HG03095 (cell line): ENCODE measurements around the gene UPK3A.
"Not testable (repeated sequence)": the region's sequence is repeated elsewhere in the genome, so short reads cannot be mapped to it uniquely, and the experiment has no call there.

ENCODE experiments used
- ATAC-seq: cut with Tn5 transposase; IDR thresholded peaks from one replicate; pipeline ENCODE4 v1.9.1; 2021; ENCODE audit warnings: moderate library complexity; ENCODE audit not compliant: unreplicated experiment

UPK3A gene

DNA sequence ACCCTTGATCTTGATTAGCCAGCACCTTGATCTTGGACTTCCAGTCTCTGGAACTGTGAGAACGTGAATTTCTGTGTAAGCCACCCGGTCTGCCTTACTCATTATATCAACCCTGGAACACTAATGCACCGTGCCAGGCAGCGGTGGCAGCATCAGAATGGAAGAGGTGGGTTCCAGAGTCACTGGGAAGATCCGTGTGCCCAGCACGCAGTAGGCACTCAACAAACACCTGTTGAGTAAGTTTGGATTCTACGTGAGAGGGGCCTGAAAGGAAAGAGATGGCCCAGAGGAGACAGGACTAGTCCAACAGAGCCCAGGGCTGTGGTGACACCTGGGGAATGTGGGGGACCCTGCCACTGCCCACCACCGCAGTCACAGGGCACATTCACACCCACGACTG, 6.6 kb upstream of the UPK3A start:
- ATAC-seq: no peak

DNA sequence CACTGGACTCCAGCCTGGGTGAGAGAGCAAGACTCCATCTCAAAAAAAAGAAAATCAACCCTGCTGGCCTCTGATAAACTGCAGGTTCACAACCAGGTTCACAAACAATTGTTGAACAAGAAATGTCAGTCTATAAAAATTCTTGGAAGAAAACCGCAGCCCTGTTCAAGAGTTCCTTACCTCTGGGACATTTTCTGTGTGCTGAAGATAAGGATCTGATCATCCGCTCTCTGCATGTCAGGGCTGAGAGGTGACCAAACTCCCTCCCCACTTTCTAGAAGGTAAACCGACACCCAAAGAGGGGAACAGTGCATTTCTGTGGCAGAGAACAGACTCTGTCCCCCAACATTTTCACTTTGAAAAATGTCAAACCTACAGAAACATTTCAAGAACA, 4.2 kb upstream of the UPK3A start:
- ATAC-seq: no peak

DNA sequence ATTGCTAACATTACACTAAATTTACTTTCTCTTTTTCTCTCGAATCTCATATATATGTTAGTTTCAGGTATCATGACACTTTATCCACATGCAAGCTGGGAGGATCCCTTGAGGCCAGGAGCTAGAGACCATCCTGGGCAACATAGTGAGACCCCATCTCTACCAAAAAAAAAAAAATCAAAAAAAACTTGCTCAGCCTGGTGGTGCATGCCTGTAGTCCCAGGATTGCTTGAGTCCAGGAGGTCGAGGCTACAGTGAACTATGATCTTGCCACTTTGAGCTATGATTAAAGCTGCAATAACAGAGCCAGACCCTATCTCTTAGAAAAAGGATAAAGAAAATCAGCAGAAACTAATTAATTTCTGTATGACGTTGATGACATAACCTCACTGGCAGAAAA, 3.7 kb upstream of the UPK3A start:
- ATAC-seq: no peak

DNA sequence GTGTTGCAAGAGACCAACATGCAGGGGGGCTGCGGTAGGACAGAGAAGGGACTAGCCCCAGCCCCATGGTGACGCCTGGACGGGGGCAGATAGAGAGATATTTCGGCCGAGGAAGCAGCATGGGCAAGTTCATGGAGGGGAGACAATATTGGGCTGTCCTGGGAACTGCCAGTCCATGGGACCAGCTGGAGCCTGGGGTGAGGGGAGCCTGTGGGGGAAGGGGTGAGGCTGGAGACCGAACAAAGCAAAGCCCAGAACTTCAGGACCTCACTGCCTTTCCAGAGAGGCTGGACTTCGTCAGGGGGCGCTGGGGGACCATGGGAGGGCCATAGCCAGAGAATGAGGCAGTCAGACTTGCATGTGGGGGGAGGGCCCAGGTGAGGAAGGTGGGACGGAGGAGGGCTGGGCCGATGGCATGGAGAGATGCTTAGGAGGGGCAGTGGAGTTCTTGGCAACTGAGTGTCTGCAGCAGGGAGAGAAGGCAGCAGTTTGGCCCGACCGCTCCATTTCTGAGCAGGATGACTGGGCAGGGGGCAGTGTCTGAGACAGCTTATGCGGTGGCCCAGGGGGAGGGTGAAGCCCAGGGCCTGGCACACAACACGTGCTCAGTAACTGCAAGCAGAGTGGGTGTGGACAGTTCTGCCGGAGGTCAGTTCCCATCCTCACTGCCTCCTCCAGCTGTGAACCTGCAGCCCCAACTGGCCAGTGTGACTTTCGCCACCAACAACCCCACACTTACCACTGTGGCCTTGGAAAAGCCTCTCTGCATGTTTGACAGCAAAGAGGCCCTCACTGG, 712 bp downstream of the UPK3A start:
- ATAC-seq: no peak

DNA sequence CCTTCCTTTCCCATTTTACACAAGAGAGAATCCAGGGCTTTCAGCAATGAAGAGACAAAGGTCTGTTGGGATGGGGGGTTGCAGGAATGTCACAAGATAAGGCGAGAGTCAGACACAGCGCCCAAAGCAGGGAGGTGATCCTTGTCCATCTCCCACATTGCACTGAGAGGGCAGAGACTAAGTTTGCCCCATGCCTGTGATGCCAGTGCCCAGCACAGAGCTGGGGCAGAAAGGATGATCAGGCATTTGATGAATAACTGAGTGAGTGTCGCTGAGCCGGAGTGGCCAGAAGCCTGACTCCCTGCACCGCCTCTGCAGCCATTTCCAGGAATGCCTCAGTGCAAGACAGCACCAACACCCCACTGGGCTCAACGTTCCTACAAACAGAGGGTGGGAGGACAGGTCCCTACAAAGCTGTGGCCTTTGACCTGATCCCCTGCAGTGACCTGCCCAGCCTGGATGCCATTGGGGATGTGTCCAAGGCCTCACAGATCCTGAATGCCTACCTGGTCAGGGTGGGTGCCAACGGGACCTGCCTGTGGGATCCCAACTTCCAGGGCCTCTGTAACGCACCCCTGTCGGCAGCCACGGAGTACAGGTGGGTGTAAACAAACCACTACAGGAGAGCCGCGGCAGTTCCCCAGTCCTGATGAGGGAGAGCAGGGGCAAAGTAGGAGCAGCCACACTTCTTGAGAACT, 2.3 kb downstream of the UPK3A start:
- ATAC-seq: no peak

DNA sequence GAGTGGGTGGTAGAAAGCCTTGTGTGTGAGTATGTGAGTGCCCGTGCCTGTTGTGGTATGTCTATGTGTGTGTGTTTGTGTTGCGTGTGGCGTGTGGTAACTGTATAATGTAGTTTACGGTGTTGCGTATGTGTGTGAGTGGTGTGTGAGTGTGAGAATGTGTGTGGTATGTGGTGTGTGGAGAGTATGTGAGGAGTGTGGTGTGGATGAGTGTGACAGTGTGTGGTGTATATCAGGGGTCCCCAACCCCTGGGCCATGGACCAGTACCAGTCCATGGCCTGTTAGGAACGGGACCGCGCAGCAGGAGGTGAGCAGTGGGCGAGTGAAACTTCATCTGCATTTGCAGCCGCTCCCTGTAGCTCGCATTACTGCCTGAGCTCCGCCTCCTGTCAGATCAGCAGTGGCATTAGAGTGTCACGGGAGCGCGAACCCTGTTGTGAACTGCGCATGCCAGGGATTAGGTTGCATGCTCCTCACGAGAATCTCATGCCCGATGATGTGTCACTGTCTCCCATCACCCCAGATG, 5.7 kb downstream of the UPK3A start:
- no peak for ATAC-seq

DNA sequence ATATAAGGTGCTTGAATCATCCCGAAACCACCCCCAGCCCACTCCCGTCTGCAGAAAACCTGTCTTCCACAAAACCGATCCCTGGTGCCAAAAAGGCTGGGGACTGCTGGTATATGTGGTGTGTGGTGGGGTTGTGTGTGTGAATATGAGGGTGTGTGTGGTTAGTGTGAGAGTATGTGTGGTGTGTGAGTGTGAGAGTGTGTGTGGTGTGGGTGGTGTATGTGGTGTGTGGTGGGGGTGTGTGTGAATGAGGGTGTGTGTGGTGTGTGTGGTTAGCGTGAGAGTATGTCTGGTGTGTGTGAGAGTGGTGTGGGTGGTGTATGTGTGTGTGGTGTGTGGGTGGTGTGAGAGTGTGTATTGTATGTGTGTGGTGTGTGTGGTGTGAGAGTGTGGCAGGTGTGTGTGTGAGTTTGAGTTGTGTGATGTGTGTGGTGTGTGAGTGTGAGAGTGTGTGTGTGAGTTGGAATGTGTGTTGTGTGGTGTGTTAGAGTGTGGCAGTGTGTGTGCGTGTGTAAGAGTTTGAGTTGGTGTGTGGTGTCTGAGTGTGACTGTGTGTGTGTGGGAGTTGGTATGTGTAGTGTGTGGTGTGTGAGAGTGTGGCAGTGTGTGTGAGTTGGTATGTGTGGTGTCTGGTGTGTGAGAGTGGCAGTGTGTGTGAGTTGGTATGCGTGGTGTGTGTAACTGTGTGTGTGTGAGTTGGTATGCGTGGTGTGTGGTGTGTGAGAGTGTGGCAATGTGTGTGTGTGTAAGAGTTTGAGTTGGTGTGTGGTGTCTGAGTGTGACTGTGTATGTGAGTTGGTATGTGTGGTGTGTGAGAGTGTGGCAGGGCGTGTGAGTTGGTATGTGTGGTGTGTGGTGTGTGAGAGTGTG, 6.5 kb downstream of the UPK3A start:
- ATAC-seq: no peak

DNA sequence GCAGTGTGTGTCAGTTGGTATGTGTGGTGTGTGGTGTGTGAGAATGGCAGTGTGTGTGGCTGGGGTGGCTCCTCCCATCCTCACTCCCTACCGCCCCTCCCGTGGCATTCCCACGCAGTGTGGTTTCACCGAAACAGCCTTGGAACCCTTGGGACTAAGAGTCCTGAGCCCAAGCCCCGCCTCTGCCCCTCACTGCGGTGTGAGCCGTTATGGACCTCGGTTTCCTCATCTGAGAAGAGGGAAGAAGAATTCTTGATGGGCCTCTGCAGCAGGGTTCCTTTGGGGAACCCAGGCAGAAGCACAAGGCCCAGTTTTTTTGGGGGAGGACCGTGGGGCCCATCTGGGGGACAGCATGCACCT, 7.2 kb downstream of the UPK3A start:
- no peak for ATAC-seq

DNA sequence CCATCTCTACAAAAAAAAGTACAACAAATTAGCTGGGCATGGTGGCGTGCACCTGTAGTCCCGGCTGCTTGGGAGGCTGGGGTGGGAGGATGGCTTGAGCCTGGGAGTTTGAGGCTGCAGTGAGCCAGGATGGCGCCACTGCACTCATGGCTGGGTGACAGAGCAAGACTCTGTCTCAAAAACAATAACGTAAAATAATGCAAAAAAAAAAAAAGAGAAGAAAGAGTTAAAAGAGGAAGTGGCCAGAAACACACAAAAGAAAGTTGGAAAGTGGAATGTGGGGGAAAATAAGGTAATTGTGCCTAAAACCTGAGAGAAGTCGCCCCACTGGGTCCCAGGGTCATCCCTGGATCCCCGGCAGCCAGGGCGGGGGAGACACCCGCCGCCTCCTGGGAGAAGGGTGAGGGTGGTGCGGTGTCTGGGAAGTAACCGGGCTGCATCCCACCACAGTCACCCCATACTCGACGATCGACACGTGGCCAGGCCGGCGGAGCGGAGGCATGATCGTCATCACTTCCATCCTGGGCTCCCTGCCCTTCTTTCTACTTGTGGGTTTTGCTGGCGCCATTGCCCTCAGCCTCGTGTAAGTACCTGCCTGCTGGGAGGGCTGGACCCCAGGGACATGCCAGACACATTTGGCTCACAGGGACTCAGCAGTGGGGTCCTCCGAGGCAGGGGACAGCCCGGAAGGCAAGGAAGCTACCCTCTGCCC, 8.1 kb downstream of the UPK3A start:
- no peak for ATAC-seq

DNA sequence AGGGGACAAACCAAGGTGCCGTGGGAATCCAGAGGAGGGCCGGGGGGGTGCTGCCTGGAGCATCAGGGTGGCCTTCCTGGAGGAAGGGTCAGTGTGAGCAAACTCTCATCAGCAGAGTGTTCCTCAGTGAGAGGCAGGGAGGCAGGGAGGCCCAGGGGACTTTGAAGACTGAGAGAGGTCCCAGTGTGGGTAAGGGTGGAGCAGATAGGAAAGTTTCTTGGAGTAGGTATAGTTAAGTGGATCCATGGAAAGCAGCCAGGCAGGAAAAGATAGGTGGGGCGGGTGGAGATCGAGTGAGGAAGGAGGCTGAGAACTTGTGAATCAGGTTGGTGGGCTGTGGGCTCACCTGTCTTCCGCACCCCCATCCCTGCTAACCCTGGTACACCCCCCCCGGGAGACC, 9.3 kb downstream of the UPK3A start:
- ATAC-seq: no peak

DNA sequence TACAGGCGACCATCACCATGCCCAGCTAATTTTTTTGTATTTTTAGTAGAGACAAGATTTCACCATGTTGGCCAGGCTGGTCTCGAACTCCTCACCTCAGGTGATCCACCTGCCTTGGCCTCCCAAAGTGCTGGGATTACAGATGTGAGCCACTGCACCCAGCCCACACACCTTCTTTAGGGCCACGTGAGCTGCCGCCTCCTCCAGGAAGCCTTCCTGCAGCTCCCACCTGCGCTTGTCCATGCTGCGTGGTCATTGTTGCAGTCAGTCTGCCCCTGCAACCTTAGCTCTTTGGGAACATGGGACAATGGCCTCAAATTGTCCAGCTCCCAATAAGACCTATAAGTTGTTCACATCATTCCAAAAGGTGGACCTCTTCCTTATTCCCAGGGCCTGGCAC, 10.3 kb downstream of the UPK3A start:
- not testable (repeated sequence) for ATAC-seq

DNA sequence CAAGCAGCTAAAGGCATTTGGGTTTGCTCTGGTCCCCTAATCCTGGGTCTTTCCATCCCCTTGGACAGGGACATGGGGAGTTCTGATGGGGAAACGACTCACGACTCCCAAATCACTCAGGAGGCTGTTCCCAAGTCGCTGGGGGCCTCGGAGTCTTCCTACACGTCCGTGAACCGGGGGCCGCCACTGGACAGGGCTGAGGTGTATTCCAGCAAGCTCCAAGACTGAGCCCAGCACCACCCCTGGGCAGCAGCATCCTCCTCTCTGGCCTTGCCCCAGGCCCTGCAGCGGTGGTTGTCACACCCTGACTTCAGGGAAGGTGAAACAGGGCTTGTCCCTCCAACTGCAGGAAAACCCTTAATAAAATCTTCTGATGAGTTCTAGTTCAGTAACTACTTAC, 10.7 kb downstream of the UPK3A start:
- no peak for ATAC-seq

DNA sequence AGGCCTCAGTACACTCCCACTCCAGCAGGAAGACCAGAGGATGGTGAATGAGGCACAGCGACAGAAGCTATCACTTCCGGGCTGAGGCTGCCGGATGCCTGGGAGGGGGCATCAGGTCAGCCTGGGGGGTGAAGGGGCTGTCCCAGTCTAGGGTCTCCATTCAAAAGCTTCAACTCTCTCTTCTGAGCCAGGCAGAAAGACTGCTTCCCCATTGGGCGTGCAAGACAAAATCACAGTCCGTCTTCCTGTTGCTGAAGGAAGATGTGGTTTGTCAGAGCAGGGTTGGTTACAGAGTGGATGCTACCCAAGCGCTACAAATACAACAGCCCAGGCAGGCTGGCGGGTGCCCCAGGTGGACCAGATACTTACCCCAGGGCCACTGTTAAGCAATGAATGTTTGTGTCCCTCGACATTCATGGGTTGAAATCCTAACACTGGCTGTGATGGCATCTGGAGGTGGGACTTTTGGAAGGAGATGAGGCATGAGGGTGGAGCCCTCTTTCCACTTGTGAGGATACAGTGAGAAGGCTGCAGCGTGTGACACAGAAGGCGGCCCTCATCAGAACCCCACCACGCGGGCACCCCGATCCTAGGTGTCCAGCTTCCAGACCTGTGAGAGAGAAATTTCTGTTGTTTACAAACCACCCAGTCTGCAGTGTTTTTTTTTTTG, 12.0 kb downstream of the UPK3A start:
- ATAC-seq: no peak

DNA sequence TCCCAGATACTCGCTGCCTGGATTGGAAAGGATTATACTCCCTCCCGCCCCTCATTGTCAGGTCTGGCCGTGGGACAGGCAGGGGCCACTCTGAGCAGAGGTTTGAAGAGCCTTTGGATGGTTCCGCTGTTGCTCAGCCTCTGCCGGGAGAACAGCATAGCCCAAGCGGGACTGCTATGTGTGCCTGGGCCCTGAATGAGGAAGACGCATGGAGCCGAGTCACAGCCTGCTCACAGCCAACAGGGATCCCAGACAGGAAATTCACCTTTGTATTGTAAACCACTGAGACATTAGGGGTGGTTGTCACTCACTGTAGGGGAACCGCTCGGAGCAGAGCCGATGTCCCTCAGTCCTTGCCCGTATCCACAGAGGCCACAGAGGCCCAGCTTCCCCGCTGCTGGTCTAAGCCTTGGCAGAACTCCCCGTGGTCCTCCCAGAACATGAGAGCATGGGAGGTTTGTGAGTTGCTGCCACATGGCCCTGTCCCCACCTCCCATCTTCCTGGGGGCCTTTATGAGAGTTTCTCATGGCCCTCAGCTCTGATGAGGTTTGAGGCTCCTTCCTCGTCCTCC, 14.3 kb downstream of the UPK3A start:
- no peak for ATAC-seq

DNA sequence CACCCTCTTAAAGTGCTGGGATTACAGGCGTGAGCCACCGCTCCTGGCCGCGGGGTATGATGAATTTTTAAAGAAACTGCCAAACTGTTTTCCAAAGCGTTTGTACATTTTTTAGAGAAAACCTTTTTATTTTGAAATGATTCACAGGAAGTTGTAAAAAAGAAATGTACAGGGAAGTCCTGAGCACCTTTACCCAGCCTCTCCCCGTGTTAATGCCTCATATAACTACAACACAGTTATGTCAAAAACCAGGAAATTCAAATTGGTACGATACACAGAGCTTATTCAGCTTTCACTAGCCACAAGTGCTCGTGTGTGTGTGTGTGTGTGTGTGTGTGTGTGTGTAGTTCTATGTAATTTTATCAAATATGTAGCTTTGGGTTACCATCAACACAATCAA, 18.0 kb downstream of the UPK3A start:
- ATAC-seq: no peak

DNA sequence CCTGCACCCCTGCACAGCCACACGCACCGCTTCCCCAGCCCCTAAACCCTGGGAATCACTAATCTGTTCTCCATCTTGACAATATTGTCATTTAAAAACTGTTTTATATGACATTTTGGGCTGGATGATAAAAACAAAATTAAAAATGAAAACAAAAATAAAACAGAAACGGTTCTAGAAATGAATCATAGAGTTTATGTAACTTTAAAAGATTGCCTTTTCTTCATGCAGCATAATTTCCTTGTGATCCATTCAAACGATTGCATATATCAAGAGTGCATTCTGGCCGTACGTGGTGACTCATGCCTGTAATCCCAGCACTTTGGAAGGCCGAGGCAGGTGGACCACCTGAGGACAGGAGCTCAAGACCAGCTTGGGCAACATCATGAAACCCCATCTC, 18.4 kb downstream of the UPK3A start:
- ATAC-seq: no peak

DNA sequence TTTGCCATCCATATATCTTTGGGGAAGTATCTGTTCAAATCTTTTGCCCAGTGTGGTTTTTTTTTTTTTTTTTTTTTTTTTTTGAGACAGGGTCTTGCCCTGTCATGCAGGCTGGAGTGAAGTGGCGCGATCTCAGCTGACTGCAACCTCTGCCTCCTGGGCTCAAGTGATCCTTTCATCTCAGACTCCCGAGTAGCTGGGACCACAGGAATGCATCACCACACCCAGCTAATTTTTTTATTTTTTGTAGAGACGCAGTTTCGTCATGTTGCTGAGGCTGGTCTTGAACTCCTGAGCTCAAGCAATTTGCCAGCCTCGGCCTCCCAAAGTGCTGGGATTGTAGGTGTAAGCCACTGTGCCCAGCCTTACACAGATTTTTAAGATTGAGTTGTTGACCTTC, 20.2 kb downstream of the UPK3A start:
- no peak for ATAC-seq

DNA sequence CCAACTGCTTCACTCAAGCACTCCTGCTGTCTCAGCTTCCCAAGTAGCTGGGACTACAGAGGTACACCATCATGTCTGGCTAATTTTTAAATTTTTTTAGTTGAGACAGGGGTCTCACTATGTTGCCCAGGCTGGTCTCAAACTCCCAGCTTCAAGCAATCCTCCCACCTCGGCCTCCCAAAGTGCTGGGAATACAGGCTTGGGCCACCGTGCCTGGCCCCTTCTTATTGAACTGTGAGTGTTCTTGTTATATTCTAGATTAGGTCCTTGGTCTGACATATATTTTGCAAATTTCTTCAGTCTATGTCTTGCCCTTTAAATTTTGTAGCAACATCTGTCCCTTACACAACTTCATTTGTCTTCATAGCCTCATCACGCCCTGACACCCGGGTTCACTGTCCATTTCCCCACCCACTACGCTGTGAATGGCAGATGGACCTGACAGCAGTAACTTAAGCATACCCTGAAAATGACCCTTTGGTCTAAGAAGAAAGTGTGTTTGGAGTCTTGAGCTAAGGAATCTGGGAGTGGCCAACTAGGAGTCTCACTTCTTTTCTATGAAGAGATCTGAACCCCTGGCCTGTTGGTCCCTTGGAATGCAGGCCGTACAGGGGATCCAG, 20.8 kb downstream of the UPK3A start:
- no peak for ATAC-seq

DNA sequence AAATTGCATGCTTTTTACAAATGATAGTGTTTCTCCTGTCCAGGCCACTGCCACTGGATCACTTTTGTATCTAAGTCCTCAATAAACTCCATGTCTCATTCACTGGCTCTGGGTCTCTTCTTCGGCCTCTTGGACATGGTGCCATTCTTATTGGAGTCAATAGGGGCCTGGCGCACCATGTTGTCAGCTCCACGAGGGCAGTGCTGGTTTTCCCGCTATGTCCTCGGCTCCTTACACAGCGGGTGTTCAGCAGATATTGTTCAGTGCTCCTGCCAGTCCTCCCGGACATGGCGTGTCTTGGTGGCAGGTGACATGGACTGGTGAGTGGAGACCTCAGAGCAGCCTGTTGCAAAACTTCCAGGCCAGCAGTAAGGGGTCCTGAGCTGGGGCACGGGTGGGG, 21.4 kb downstream of the UPK3A start:
- no peak for ATAC-seq
